ENCODE data around the gene CYP8B1.

CYP8B1 gene

DNA sequence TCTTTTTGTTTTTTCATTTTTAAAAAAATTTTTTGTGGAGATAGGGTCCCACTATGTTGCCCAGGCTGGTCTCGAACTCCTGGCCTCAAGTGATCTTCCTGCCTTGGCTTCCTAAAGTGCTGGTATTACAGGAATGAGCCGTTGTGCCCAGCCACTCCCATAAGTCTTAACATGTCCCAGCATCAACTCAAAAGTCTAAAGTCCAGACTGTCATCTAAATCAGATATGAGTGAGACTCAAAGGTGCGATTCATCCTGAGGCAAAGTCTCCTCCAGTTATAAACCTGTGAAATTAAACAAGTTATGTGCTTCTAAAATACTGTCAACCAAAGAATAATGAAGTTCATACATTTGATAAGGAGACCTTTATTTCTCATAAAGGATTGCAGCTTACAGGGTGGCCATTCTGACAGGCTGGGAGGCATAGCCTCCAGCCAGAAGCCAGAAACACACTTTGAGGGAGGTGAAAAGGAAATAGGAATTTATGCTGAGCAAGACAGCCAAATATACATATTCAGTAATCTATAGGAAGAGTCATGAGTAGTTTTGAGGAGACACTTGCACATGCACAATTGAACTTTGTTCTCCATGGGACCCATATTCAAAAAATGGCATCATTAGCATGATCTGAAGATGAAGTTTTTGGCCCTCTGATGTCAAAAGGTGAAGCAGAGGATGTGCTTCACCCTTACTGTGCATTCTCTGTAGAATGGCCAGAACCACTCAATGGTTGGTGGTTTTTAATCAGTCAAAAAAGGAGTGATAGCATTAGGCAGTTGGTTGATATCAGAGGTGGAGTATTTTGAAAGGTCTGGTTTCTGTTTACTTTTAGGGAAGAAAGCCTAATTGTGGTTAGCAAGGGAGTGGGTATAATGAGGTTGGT lies 19.3 kb upstream of the CYP8B1 start:
- Histone ChIP-seq H3K9me3 (ENCODE audit: control insufficient read depth, insufficient read depth, low read depth, low read length) (no peaks in the 10 kb centered on the region), H3K4me3 (ENCODE audit: low read depth, low read length) (no peak overlapping the region), H3K36me3 (ENCODE audit: control insufficient read depth in 2 of 2, insufficient read depth in 1 of 2, low read length in 2 of 2) (no peaks in the 10 kb centered on the region), H3K27ac (ENCODE audit: extremely low read depth, low read depth, low read length) (no peak overlapping the region), H3K4me1 (ENCODE audit: control insufficient read depth, insufficient read depth, low read length) (no peaks in the 10 kb centered on the region)
- ChIA-PET POLR2A (no interaction called here), CTCF (interaction anchor here (0.6 kb wide), 1 partner anchor 148 kb away, joined by 4 read pairs; no protein-coding TSS in a partner anchor)
- TF ChIP-seq ZFP41 (tag by site-specific recombination; IDR thresholded peaks at IDR 0.05; ENCODE audit: borderline replicate concordance) (no peak), ZNF175 (tag by site-specific recombination; IDR thresholded peaks at IDR 0.05) (no peak), ZNF433 (tag by site-specific recombination; IDR thresholded peaks at IDR 0.05; ENCODE audit: low read depth) (no peak), ZNF366 (tag by site-specific recombination; conservative IDR thresholded peaks at IDR 0.05) (no peak), ZNF341 (tag by site-specific recombination; IDR thresholded peaks at IDR 0.05; ENCODE audit: low read depth) (no peak), ZBTB48 (tag by site-specific recombination; IDR thresholded peaks at IDR 0.05) (no peak), ZNF24 (tag by site-specific recombination; IDR thresholded peaks at IDR 0.05) (no peak), ZNF768 (tag by site-specific recombination; IDR thresholded peaks at IDR 0.05) (no peak), ZNF202 (tag by site-specific recombination; IDR thresholded peaks at IDR 0.05; ENCODE audit: borderline replicate concordance) (no peak), GFI1B (tag by site-specific recombination; IDR thresholded peaks at IDR 0.05) (no peak), ZNF510 (tag by site-specific recombination; IDR thresholded peaks at IDR 0.05; ENCODE audit: insufficient replicate concordance) (no peak), ZNF560 (tag by site-specific recombination; IDR thresholded peaks at IDR 0.05; ENCODE audit: borderline replicate concordance) (no peak), ZNF391 (tag by site-specific recombination; IDR thresholded peaks at IDR 0.05; ENCODE audit: borderline replicate concordance, low read depth) (no peak)
- TF ChIP-seq, protein P1, sequence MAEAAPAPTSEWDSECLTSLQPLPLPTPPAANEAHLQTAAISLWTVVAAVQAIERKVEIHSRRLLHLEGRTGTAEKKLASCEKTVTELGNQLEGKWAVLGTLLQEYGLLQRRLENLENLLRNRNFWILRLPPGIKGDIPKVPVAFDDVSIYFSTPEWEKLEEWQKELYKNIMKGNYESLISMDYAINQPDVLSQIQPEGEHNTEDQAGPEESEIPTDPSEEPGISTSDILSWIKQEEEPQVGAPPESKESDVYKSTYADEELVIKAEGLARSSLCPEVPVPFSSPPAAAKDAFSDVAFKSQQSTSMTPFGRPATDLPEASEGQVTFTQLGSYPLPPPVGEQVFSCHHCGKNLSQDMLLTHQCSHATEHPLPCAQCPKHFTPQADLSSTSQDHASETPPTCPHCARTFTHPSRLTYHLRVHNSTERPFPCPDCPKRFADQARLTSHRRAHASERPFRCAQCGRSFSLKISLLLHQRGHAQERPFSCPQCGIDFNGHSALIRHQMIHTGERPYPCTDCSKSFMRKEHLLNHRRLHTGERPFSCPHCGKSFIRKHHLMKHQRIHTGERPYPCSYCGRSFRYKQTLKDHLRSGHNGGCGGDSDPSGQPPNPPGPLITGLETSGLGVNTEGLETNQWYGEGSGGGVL (tag by site-specific recombination; IDR thresholded peaks at IDR 0.05), result peak; percentile 38; the same call in 1 of the 2 replicates
- TF ChIP-seq, protein P2, sequence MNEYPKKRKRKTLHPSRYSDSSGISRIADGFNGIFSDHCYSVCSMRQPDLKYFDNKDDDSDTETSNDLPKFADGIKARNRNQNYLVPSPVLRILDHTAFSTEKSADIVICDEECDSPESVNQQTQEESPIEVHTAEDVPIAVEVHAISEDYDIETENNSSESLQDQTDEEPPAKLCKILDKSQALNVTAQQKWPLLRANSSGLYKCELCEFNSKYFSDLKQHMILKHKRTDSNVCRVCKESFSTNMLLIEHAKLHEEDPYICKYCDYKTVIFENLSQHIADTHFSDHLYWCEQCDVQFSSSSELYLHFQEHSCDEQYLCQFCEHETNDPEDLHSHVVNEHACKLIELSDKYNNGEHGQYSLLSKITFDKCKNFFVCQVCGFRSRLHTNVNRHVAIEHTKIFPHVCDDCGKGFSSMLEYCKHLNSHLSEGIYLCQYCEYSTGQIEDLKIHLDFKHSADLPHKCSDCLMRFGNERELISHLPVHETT (tag by site-specific recombination; IDR thresholded peaks at IDR 0.05), result no peak
- TF ChIP-seq, protein P3, sequence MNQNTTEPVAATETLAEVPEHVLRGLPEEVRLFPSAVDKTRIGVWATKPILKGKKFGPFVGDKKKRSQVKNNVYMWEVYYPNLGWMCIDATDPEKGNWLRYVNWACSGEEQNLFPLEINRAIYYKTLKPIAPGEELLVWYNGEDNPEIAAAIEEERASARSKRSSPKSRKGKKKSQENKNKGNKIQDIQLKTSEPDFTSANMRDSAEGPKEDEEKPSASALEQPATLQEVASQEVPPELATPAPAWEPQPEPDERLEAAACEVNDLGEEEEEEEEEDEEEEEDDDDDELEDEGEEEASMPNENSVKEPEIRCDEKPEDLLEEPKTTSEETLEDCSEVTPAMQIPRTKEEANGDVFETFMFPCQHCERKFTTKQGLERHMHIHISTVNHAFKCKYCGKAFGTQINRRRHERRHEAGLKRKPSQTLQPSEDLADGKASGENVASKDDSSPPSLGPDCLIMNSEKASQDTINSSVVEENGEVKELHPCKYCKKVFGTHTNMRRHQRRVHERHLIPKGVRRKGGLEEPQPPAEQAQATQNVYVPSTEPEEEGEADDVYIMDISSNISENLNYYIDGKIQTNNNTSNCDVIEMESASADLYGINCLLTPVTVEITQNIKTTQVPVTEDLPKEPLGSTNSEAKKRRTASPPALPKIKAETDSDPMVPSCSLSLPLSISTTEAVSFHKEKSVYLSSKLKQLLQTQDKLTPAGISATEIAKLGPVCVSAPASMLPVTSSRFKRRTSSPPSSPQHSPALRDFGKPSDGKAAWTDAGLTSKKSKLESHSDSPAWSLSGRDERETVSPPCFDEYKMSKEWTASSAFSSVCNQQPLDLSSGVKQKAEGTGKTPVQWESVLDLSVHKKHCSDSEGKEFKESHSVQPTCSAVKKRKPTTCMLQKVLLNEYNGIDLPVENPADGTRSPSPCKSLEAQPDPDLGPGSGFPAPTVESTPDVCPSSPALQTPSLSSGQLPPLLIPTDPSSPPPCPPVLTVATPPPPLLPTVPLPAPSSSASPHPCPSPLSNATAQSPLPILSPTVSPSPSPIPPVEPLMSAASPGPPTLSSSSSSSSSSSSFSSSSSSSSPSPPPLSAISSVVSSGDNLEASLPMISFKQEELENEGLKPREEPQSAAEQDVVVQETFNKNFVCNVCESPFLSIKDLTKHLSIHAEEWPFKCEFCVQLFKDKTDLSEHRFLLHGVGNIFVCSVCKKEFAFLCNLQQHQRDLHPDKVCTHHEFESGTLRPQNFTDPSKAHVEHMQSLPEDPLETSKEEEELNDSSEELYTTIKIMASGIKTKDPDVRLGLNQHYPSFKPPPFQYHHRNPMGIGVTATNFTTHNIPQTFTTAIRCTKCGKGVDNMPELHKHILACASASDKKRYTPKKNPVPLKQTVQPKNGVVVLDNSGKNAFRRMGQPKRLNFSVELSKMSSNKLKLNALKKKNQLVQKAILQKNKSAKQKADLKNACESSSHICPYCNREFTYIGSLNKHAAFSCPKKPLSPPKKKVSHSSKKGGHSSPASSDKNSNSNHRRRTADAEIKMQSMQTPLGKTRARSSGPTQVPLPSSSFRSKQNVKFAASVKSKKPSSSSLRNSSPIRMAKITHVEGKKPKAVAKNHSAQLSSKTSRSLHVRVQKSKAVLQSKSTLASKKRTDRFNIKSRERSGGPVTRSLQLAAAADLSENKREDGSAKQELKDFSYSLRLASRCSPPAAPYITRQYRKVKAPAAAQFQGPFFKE (tag by site-specific recombination; IDR thresholded peaks at IDR 0.05; ENCODE audit: borderline replicate concordance), result no peak
- TF ChIP-seq, protein P4, sequence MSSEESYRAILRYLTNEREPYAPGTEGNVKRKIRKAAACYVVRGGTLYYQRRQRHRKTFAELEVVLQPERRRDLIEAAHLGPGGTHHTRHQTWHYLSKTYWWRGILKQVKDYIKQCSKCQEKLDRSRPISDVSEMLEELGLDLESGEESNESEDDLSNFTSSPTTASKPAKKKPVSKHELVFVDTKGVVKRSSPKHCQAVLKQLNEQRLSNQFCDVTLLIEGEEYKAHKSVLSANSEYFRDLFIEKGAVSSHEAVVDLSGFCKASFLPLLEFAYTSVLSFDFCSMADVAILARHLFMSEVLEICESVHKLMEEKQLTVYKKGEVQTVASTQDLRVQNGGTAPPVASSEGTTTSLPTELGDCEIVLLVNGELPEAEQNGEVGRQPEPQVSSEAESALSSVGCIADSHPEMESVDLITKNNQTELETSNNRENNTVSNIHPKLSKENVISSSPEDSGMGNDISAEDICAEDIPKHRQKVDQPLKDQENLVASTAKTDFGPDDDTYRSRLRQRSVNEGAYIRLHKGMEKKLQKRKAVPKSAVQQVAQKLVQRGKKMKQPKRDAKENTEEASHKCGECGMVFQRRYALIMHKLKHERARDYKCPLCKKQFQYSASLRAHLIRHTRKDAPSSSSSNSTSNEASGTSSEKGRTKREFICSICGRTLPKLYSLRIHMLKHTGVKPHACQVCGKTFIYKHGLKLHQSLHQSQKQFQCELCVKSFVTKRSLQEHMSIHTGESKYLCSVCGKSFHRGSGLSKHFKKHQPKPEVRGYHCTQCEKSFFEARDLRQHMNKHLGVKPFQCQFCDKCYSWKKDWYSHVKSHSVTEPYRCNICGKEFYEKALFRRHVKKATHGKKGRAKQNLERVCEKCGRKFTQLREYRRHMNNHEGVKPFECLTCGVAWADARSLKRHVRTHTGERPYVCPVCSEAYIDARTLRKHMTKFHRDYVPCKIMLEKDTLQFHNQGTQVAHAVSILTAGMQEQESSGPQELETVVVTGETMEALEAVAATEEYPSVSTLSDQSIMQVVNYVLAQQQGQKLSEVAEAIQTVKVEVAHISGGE (tag by site-specific recombination; conservative IDR thresholded peaks at IDR 0.05; ENCODE audit: low read depth), result no peak
- TF ChIP-seq, protein P5, sequence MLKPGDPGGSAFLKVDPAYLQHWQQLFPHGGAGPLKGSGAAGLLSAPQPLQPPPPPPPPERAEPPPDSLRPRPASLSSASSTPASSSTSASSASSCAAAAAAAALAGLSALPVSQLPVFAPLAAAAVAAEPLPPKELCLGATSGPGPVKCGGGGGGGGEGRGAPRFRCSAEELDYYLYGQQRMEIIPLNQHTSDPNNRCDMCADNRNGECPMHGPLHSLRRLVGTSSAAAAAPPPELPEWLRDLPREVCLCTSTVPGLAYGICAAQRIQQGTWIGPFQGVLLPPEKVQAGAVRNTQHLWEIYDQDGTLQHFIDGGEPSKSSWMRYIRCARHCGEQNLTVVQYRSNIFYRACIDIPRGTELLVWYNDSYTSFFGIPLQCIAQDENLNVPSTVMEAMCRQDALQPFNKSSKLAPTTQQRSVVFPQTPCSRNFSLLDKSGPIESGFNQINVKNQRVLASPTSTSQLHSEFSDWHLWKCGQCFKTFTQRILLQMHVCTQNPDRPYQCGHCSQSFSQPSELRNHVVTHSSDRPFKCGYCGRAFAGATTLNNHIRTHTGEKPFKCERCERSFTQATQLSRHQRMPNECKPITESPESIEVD (tag by site-specific recombination; IDR thresholded peaks at IDR 0.05), result no peak
- TF ChIP-seq, protein P6, sequence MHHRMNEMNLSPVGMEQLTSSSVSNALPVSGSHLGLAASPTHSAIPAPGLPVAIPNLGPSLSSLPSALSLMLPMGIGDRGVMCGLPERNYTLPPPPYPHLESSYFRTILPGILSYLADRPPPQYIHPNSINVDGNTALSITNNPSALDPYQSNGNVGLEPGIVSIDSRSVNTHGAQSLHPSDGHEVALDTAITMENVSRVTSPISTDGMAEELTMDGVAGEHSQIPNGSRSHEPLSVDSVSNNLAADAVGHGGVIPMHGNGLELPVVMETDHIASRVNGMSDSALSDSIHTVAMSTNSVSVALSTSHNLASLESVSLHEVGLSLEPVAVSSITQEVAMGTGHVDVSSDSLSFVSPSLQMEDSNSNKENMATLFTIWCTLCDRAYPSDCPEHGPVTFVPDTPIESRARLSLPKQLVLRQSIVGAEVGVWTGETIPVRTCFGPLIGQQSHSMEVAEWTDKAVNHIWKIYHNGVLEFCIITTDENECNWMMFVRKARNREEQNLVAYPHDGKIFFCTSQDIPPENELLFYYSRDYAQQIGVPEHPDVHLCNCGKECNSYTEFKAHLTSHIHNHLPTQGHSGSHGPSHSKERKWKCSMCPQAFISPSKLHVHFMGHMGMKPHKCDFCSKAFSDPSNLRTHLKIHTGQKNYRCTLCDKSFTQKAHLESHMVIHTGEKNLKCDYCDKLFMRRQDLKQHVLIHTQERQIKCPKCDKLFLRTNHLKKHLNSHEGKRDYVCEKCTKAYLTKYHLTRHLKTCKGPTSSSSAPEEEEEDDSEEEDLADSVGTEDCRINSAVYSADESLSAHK (tag by site-specific recombination; IDR thresholded peaks at IDR 0.05), result no peak
